Endothelial cell of umbilical vein (primary cell): ENCODE measurements around the gene TEKT5. TPM values are rescaled to one million over a fixed set of nuclear protein-coding genes. Genes with fewer than 3 reads are reported as not detected.

Experiments used
- BruUV-seq: library from RNA; stranded (reverse); fragments of 400-500 nt; replicated peaks from 2 replicates; lab custom pipeline; 2021; lab: Mats Ljungman, UMichigan
- CTCF ChIA-PET: fragments of 300-600, 350-600 bp; sonication (Branson Sonifier 250); formaldehyde crosslinking; loops from one replicate; lab custom pipeline; 2021; ENCODE audit warnings: antibody characterized with exemption, inconsistent platforms; lab: Charles Lee
- POLR2A ChIA-PET: fragments of 300-600, 350-600 bp; sonication (Branson Sonifier 250); formaldehyde crosslinking; loops from one replicate; lab custom pipeline; 2021; ENCODE audit warnings: antibody characterized with exemption, inconsistent platforms; lab: Charles Lee
- DNase-seq: peaks from one replicate; pipeline ENCODE4 v3.0.0-alpha.2; 2011; ENCODE audit warnings: low read depth, low spot score
- FAIRE-seq: peaks from 2 replicates; lab custom pipeline; 2011; peaks lifted over from hg19 to GRCh38; lab: Jason Lieb, UNC
- H2AFZ ChIP-seq: 2 replicates; pipeline ENCODE4 v1.6.0; 2012; ENCODE audit warnings: low read depth, low read length, control low read depth, inconsistent platforms
- H3K27ac ChIP-seq: 2 replicates; pipeline ENCODE4 v1.5.1; 2011; ENCODE audit warnings: low read depth, mild to moderate bottlenecking, control low read depth, low read length, moderate library complexity; ENCODE audit not compliant: insufficient read depth
- H3K27me3 ChIP-seq, 2 experiments: 2 replicates each; pipeline versions ENCODE4 v1.6.0 to v1.6.1; 2011; ENCODE audit warnings: low read length in 2 of 2, mixed read lengths in 1 of 2; ENCODE audit not compliant: control insufficient read depth in 2 of 2, insufficient read depth in 2 of 2
- H3K36me3 ChIP-seq, 2 experiments: 2 replicates in 1 of 2; 3 replicates in 1 of 2; pipeline ENCODE4 v1.5.1; 2011; ENCODE audit warnings: low read length in 2 of 2, mild to moderate bottlenecking in 1 of 2, moderate library complexity in 1 of 2; ENCODE audit not compliant: control insufficient read depth in 2 of 2, insufficient read depth in 2 of 2; ENCODE audit errors: extremely low read depth in 1 of 2
- H3K4me1 ChIP-seq: 3 replicates; pipeline ENCODE4 v1.5.1; 2011; ENCODE audit warnings: mild to moderate bottlenecking, low read length; ENCODE audit not compliant: control insufficient read depth, insufficient read depth; ENCODE audit errors: extremely low read depth
- H3K4me2 ChIP-seq: 2 replicates; pipeline ENCODE4 v1.6.1; 2011; ENCODE audit warnings: low read length, control low read depth, mixed read lengths; ENCODE audit not compliant: insufficient read depth
- H3K4me3 ChIP-seq, 3 experiments: fragments of 200-600 bp in 1 of 3; sonication (generic), shearing (Covaris generic) in 1 of 3; replicated peaks in 1 of 3; 2 replicates each; pipeline ENCODE4 v1.5.1; 2011 to 2016; ENCODE audit warnings: control low read depth in 3 of 3, low read length in 3 of 3, mild to moderate bottlenecking in 2 of 3, inconsistent platforms in 1 of 3, low read depth in 1 of 3, moderate library complexity in 1 of 3; ENCODE audit not compliant: insufficient read depth in 1 of 3
- H3K79me2 ChIP-seq: 2 replicates; pipeline ENCODE4 v1.6.0; 2012; ENCODE audit warnings: low read length, inconsistent platforms; ENCODE audit not compliant: control insufficient read depth, insufficient read depth
- H3K9ac ChIP-seq: replicated peaks from 2 replicates; pipeline ENCODE3; 2011; ENCODE audit warnings: low read length, control low read depth; ENCODE audit not compliant: insufficient read depth; ENCODE audit errors: extremely low read depth
- H3K9me1 ChIP-seq: replicated peaks from 3 replicates; pipeline ENCODE4 v1.6.0; 2011; ENCODE audit warnings: mild to moderate bottlenecking, low read length; ENCODE audit not compliant: control insufficient read depth, insufficient read depth; ENCODE audit errors: extremely low read depth
- H3K9me3 ChIP-seq: replicated peaks from 2 replicates; pipeline ENCODE4 v1.5.1; 2012; ENCODE audit warnings: low read length, inconsistent platforms; ENCODE audit not compliant: control insufficient read depth, insufficient read depth
- H4K20me1 ChIP-seq: replicated peaks from 2 replicates; pipeline ENCODE3; 2011; ENCODE audit warnings: mild to moderate bottlenecking, low read length; ENCODE audit not compliant: control insufficient read depth, insufficient read depth; ENCODE audit errors: extremely low read depth
- CTCF ChIP-seq, 2 donors: IDR thresholded peaks; 1 replicate in 1 of 2; 2 replicates in 1 of 2; pipeline ENCODE4 v1.5.1; 2011; ENCODE audit warnings: low read length in 2 of 2, mild to moderate bottlenecking in 2 of 2, moderate library complexity in 2 of 2, control low read depth in 1 of 2, inconsistent platforms in 1 of 2, low read depth in 1 of 2; ENCODE audit not compliant: insufficient read depth in 1 of 2; ENCODE audit errors: extremely low read depth in 1 of 2
- EZH2 ChIP-seq: IDR thresholded peaks from 2 replicates; pipeline ENCODE4 v1.6.1; 2012; ENCODE audit warnings: borderline replicate concordance, low read depth, mild to moderate bottlenecking, moderate library complexity, low read length, inconsistent platforms; ENCODE audit not compliant: severe bottlenecking
- FOS ChIP-seq: IDR thresholded peaks from 2 replicates; pipeline ENCODE4 v1.6.1; 2011; ENCODE audit warnings: mild to moderate bottlenecking, low read length, moderate library complexity, borderline replicate concordance; ENCODE audit not compliant: insufficient read depth
- JUN ChIP-seq: IDR thresholded peaks from 2 replicates; pipeline ENCODE4 v1.6.1; 2011; ENCODE audit warnings: borderline replicate concordance, low read depth; ENCODE audit not compliant: insufficient read length, insufficient read depth
- MYC ChIP-seq: IDR thresholded peaks from one replicate; pipeline ENCODE4 v1.6.1; 2011; ENCODE audit warnings: mild to moderate bottlenecking, low read depth, low read length
- POLR2A ChIP-seq: IDR thresholded peaks from 2 replicates; pipeline ENCODE4 v1.6.1; 2012; ENCODE audit warnings: low read depth, mild to moderate bottlenecking, control low read depth, low read length
- dilution Hi-C: fragments of 300-500 bp; cut with MboI; formaldehyde crosslinking; loops from one replicate; pipeline ENCODE4 v1.15.0; 2019; ENCODE audit warnings: low sequenced_read_pairs; ENCODE audit not compliant: extremely low pct_ligation_motif_present
- intact Hi-C: fragments of 100-400 bp; cut with micrococcal nuclease; formaldehyde crosslinking; loops from one replicate; pipeline ENCODE4 v1.10.0; 2022
- polyA plus RNA-seq, 4 experiments: library from polyadenylated mRNA; depleted of rRNA in 3 of 4; stranded (reverse) in 3 of 4; unstranded in 1 of 4; fragments of >200 nt; gene quantifications; 2 replicates each; pipeline versions ENCODE4 v1.2.1 to v1.2.3, GENCODE V29; 2011 to 2012; ENCODE audit warnings: missing spikeins in 1 of 4
- total RNA-seq: library from RNA; stranded (reverse); gene quantifications from 2 replicates; pipeline ENCODE4 v1.2.3, GENCODE V29; 2021

TEKT5 gene
- total and polyA plus RNA-seq, 2 donors (not counting 3 experiments of a cell fraction or from before 2014, with no cell fraction given): not detected

GRCh38 chr16:10646581-10647263 is 48.0 kb downstream of the TEKT5 start:
- Histone ChIP-seq H3K4me1 (no peaks in the 10 kb centered on the region), H3K27ac (no peak overlapping the region), H3K9me1 (no peaks in the 10 kb centered on the region), H3K79me2 (no peaks in the 10 kb centered on the region), H3K9ac (no peak overlapping the region), H3K27me3 (no peaks in the 10 kb centered on the region), H3K4me2 (no peak overlapping the region), H4K20me1 (no peaks in the 10 kb centered on the region), H3K36me3 (no peaks in the 10 kb centered on the region), H3K4me3 (no peak overlapping the region), H2AFZ (no peak overlapping the region), H3K9me3 (no peaks in the 10 kb centered on the region)
- intact Hi-C loops (no loop called here), dilution Hi-C loops (no loop called here)
- ChIA-PET POLR2A (no interaction called here), CTCF (interaction anchor here (1.5 kb wide), 1 partner anchor 15 kb away, joined by 3 read pairs; no protein-coding TSS in a partner anchor)
- no TSS peak for BruUV-seq
- TF ChIP-seq POLR2A (no peak), FOS (no peak), CTCF (IDR thresholded peaks at IDR 0.05; ENCODE audit: extremely low read depth in 1 of 2, insufficient read depth in 1 of 2, low read depth in 1 of 2, low read length in 2 of 2) (no peak), JUN (no peak), EZH2 (no peak), MYC (no peak)
- FAIRE-seq (no peak), DNase-seq (no peak)
